HUES6 (cell line): ENCODE measurements around the gene GPR65.

Source experiments
- H3K27ac ChIP-seq: 2 replicates; pipeline ENCODE4 v1.7.0; 2013; ENCODE audit warnings: low read depth, mild to moderate bottlenecking, low read length, inconsistent platforms
- H3K27me3 ChIP-seq: 2 replicates; pipeline ENCODE4 v1.6.1; 2013; ENCODE audit warnings: low read length; ENCODE audit not compliant: control insufficient read depth, insufficient read depth
- H3K36me3 ChIP-seq: 2 replicates; pipeline ENCODE4 v1.6.1; 2013; ENCODE audit warnings: low read length; ENCODE audit not compliant: control insufficient read depth, insufficient read depth
- H3K4me1 ChIP-seq: 2 replicates; pipeline ENCODE4 v1.6.1; 2013; ENCODE audit warnings: low read length; ENCODE audit not compliant: control insufficient read depth, insufficient read depth
- H3K4me3 ChIP-seq: 2 replicates; pipeline ENCODE4 v1.5.1; 2013; ENCODE audit warnings: low read depth, low read length
- H3K9ac ChIP-seq: one replicate; pipeline ENCODE4 v1.6.1; 2013; ENCODE audit warnings: mild to moderate bottlenecking, low read length
- H3K9me3 ChIP-seq: 2 replicates; pipeline ENCODE4 v1.6.1; 2013; ENCODE audit warnings: low read depth, low read length; ENCODE audit not compliant: control insufficient read depth, insufficient read depth

GPR65 gene

GRCh38 chr14:88039197-88039596, 34.3 kb downstream of the GPR65 start:
- no peak overlapping the region for H3K4me3 ChIP-seq
- H3K36me3 ChIP-seq: no peaks in the 10 kb centered on the region
- no peaks in the 10 kb centered on the region for H3K27me3 ChIP-seq
- no peak overlapping the region for H3K9ac ChIP-seq
- H3K9me3 ChIP-seq: no peaks in the 10 kb centered on the region
- peaks cover 10% of the 10 kb centered on the region for H3K4me1 ChIP-seq
- no peak overlapping the region for H3K27ac ChIP-seq

GRCh38 chr14:88040146-88040545, 35.2 kb downstream of the GPR65 start:
- no peaks in the 10 kb centered on the region for H3K27me3 ChIP-seq
- H3K36me3 ChIP-seq: no peaks in the 10 kb centered on the region
- H3K4me1 ChIP-seq: peaks cover 10% of the 10 kb centered on the region
- no peak overlapping the region for H3K9ac ChIP-seq
- no peak overlapping the region for H3K27ac ChIP-seq
- H3K9me3 ChIP-seq: no peaks in the 10 kb centered on the region
- H3K4me3 ChIP-seq: no peak overlapping the region

- H3K4me1 ChIP-seq: no peaks in the 10 kb centered on the region
- no peak overlapping the region for H3K9ac ChIP-seq
- no peaks in the 10 kb centered on the region for H3K27me3 ChIP-seq
- H3K27ac ChIP-seq: no peak overlapping the region
- no peaks in the 10 kb centered on the region for H3K9me3 ChIP-seq
- H3K4me3 ChIP-seq: no peak overlapping the region
- no peaks in the 10 kb centered on the region for H3K36me3 ChIP-seq
Measured at GRCh38 chr14:88043529-88044443, 38.9 kb downstream of the GPR65 start.

- Histone ChIP-seq H3K9me3 (no peaks in the 10 kb centered on the region), H3K4me1 (no peaks in the 10 kb centered on the region), H3K27me3 (no peaks in the 10 kb centered on the region), H3K36me3 (no peaks in the 10 kb centered on the region), H3K9ac (no peak overlapping the region), H3K27ac (no peak overlapping the region), H3K4me3 (no peak overlapping the region)
Measured at GRCh38 chr14:88044444-88044758, 39.5 kb downstream of the GPR65 start.

GRCh38 chr14:88044776-88045446, 40.0 kb downstream of the GPR65 start:
- H3K36me3 ChIP-seq: no peaks in the 10 kb centered on the region
- no peaks in the 10 kb centered on the region for H3K27me3 ChIP-seq
- H3K9me3 ChIP-seq: no peaks in the 10 kb centered on the region
- no peak overlapping the region for H3K4me3 ChIP-seq
- H3K9ac ChIP-seq: no peak overlapping the region
- no peak overlapping the region for H3K27ac ChIP-seq
- H3K4me1 ChIP-seq: no peaks in the 10 kb centered on the region

- Histone ChIP-seq H3K4me1 (no peaks in the 10 kb centered on the region), H3K27ac (no peak overlapping the region)
Measured at GRCh38 chr14:88045705-88046104, 40.8 kb downstream of the GPR65 start.

GRCh38 chr14:88048351-88048750, 43.4 kb downstream of the GPR65 start:
- Histone ChIP-seq H3K36me3 (no peaks in the 10 kb centered on the region), H3K9me3 (no peaks in the 10 kb centered on the region), H3K4me3 (no peak overlapping the region), H3K27ac (no peak overlapping the region), H3K27me3 (no peaks in the 10 kb centered on the region), H3K9ac (no peak overlapping the region), H3K4me1 (no peaks in the 10 kb centered on the region)

More at GRCh38 chr14:88045705-88046104, 40.8 kb downstream of the GPR65 start:
- H3K36me3 ChIP-seq: no peaks in the 10 kb centered on the region
- no peaks in the 10 kb centered on the region for H3K27me3 ChIP-seq
- H3K4me3 ChIP-seq: no peak overlapping the region
- no peak overlapping the region for H3K9ac ChIP-seq
- no peaks in the 10 kb centered on the region for H3K9me3 ChIP-seq

GRCh38 chr14:88049266-88049665, 44.3 kb downstream of the GPR65 start:
- H3K9me3 ChIP-seq: no peaks in the 10 kb centered on the region
- H3K4me3 ChIP-seq: no peak overlapping the region
- H3K27ac ChIP-seq: no peak overlapping the region
- no peaks in the 10 kb centered on the region for H3K27me3 ChIP-seq
- no peaks in the 10 kb centered on the region for H3K36me3 ChIP-seq
- H3K9ac ChIP-seq: no peak overlapping the region
- no peaks in the 10 kb centered on the region for H3K4me1 ChIP-seq

GRCh38 chr14:88049936-88050335, 45.0 kb downstream of the GPR65 start:
- H3K36me3 ChIP-seq: no peaks in the 10 kb centered on the region
- no peak overlapping the region for H3K27ac ChIP-seq
- H3K27me3 ChIP-seq: no peaks in the 10 kb centered on the region
- H3K4me3 ChIP-seq: no peak overlapping the region
- no peaks in the 10 kb centered on the region for H3K4me1 ChIP-seq
- H3K9me3 ChIP-seq: no peaks in the 10 kb centered on the region
- H3K9ac ChIP-seq: no peak overlapping the region

- no peak overlapping the region for H3K4me3 ChIP-seq
- no peaks in the 10 kb centered on the region for H3K9me3 ChIP-seq
- H3K27me3 ChIP-seq: no peaks in the 10 kb centered on the region; the same call in 1 of the 2 replicates
- H3K9ac ChIP-seq: no peak overlapping the region
- H3K27ac ChIP-seq: no peak overlapping the region
- H3K4me1 ChIP-seq: no peaks in the 10 kb centered on the region
- no peaks in the 10 kb centered on the region for H3K36me3 ChIP-seq
Measured at GRCh38 chr14:88060576-88060975, 55.6 kb downstream of the GPR65 start.

- no peaks in the 10 kb centered on the region for H3K9me3 ChIP-seq
- H3K27ac ChIP-seq: no peak overlapping the region
- no peak overlapping the region for H3K9ac ChIP-seq
- no peak overlapping the region for H3K4me3 ChIP-seq
- H3K27me3 ChIP-seq: no peaks in the 10 kb centered on the region; the same call in 1 of the 2 replicates
- no peaks in the 10 kb centered on the region for H3K4me1 ChIP-seq
- H3K36me3 ChIP-seq: no peaks in the 10 kb centered on the region
Measured at GRCh38 chr14:88063811-88064210, 58.9 kb downstream of the GPR65 start.
